ENCODE data around the gene SRPRA. TPM values are rescaled to one million over a fixed set of nuclear protein-coding genes. Genes with fewer than 3 reads are reported as not detected.

The SRPRA gene
- total RNA-seq, 1 experiment from 2014 or later = 64.3 TPM

- Mint-ChIP-seq H3K4me1 (peaks cover 14 to 16% of the 10 kb centered on the region in 2 experiments), H3K27me3 (ENCODE audit: low read depth) (peaks cover 14% of the 10 kb centered on the region), H3K9me3 (no peaks in the 10 kb centered on the region; a peak in 1 of 5 replicates), H3K27ac (no peak overlapping the region), H3K4me3 (peak overlapping the region; percentile 77 to 86), H3K36me3 (ENCODE audit: insufficient read depth in 1 of 3, low read depth in 3 of 3) (peaks cover 3 to 15% (median 9%) of the 10 kb centered on the region in 3 experiments; a peak in 6 of 7 replicates)
- WGBS (ENCODE audit: extremely low coverage, insufficient read length, low lambda C conversion rate) = no CpG with 5 or more reads among the region's 15 CpGs
- no peak overlapping the region for H2AK5ac ChIP-seq (ENCODE audit: insufficient read length, low read length)
- peaks cover 4% of the 10 kb centered on the region; the same call in 1 of the 2 replicates for H3K4me1 ChIP-seq (ENCODE audit: insufficient read depth, low read length)
- H3K27ac ChIP-seq (ENCODE audit: insufficient read length, low read depth, low read length) = no peak overlapping the region
- H3K9ac ChIP-seq (ENCODE audit: extremely low read depth, insufficient read length, low read length) = peak overlapping the region; percentile 5
- H3K9me3 ChIP-seq (ENCODE audit: control insufficient read depth, low read depth, low read length) = no peaks in the 10 kb centered on the region
- no peak overlapping the region for H2BK12ac ChIP-seq (ENCODE audit: insufficient read length, low read depth, low read length)
- H3K14ac ChIP-seq (ENCODE audit: insufficient read depth, low read length) = no peak overlapping the region
- H3K79me1 ChIP-seq (ENCODE audit: insufficient read depth, low read depth, low read length, poor library complexity, severe bottlenecking) = no peaks in the 10 kb centered on the region
- H3T11ph ChIP-seq (ENCODE audit: low read length) = no peak overlapping the region
- H2BK5ac ChIP-seq (ENCODE audit: insufficient read length, low read length) = no peak overlapping the region
- H2BK120ac ChIP-seq (ENCODE audit: low read depth, low read length, poor library complexity, severe bottlenecking) = no peak overlapping the region
- H4K20me1 ChIP-seq (ENCODE audit: control insufficient read depth, insufficient read depth, insufficient read length) = no peaks in the 10 kb centered on the region
- H2AFZ ChIP-seq (ENCODE audit: low read length) = no peak overlapping the region
- no peak overlapping the region for H2BK15ac ChIP-seq (ENCODE audit: low read depth, low read length)
- H4K5ac ChIP-seq (ENCODE audit: insufficient read length, low read depth, low read length) = no peak overlapping the region
- H3K23ac ChIP-seq (ENCODE audit: insufficient read length, low read depth, low read length) = no peak overlapping the region
- H4K8ac ChIP-seq (replicated peaks; ENCODE audit: insufficient read length, low read depth, low read length) = no peak overlapping the region
- no peaks in the 10 kb centered on the region for H3K79me2 ChIP-seq (ENCODE audit: insufficient read depth, low read length)
- no peak overlapping the region for H3K56ac ChIP-seq (ENCODE audit: insufficient read length, low read depth, low read length)
- TF ChIP-seq, protein P1, sequence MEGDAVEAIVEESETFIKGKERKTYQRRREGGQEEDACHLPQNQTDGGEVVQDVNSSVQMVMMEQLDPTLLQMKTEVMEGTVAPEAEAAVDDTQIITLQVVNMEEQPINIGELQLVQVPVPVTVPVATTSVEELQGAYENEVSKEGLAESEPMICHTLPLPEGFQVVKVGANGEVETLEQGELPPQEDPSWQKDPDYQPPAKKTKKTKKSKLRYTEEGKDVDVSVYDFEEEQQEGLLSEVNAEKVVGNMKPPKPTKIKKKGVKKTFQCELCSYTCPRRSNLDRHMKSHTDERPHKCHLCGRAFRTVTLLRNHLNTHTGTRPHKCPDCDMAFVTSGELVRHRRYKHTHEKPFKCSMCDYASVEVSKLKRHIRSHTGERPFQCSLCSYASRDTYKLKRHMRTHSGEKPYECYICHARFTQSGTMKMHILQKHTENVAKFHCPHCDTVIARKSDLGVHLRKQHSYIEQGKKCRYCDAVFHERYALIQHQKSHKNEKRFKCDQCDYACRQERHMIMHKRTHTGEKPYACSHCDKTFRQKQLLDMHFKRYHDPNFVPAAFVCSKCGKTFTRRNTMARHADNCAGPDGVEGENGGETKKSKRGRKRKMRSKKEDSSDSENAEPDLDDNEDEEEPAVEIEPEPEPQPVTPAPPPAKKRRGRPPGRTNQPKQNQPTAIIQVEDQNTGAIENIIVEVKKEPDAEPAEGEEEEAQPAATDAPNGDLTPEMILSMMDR (conservative IDR thresholded peaks at IDR 0.05) = no peak
- H3K18ac ChIP-seq (ENCODE audit: insufficient read length, low read depth, low read length) = no peak overlapping the region
- peak overlapping the region; percentile 98 for H3K4me2 ChIP-seq (ENCODE audit: insufficient read depth, insufficient read length, low read length)
- no peak overlapping the region for H3K4ac ChIP-seq (ENCODE audit: low read depth, low read length)
- H3K23me2 ChIP-seq (ENCODE audit: insufficient read length, low read depth, low read length, poor library complexity, severe bottlenecking) = peaks cover 13% of the 10 kb centered on the region
- peak; percentile 59 for DNase-seq
- H2BK20ac ChIP-seq (ENCODE audit: low read depth, low read length, poor library complexity, severe bottlenecking) = no peak overlapping the region
- peaks cover 2% of the 10 kb centered on the region; the same call in 1 of the 2 replicates for H3K27me3 ChIP-seq (ENCODE audit: insufficient read depth, low read length)
- H4K91ac ChIP-seq (ENCODE audit: insufficient read length, low read depth, low read length) = no peak overlapping the region
Observed at GRCh38 chr11:126282361-126282735, 13.7 kb upstream of the SRPRA start.
